ENCODE measurements around the gene ZNF597.
"Not testable (repeated sequence)": the region's sequence is repeated elsewhere in the genome, so short reads cannot be mapped to it uniquely, and the experiment has no call there.

Gene ZNF597

DNA sequence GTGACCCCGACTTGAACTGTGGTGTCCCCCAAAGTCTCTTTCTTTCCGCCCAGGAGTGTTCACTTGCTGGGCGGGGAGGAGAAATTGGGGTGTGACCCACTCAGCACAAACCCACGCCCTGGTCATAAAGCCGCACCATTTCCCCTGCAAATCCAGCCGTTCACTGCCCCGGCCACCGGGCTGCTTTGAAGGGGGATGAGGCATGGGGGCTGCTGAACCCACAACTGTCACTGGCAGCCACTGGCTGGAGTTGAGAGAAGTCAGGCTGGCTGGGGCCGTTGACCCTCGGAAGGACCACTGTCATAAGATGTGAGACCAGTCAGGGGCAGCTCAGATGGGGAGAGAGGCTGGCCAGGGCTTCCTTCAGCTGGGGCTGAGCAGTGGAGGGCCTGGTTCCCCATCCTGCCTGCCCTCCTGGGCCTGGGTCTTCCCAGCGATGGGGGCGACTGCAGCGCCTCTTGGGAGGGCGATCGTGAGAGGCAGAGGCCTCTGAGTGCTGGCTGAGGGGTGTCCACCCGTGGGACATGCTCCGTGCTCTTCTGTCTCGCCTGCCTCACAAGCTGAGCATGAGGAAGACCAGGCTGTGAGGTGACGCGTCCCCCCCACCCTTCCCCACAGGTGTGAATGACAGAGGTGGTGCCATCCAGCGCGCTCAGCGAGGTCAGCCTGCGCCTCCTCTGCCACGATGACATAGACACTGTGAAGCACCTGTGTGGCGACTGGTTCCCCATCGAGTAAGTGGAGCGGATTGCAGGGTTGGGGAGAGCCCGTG, 32.5 kb upstream of the ZNF597 start:
- CTCF ChIA-PET, result no interaction called here
- TF ChIP-seq, protein P1, sequence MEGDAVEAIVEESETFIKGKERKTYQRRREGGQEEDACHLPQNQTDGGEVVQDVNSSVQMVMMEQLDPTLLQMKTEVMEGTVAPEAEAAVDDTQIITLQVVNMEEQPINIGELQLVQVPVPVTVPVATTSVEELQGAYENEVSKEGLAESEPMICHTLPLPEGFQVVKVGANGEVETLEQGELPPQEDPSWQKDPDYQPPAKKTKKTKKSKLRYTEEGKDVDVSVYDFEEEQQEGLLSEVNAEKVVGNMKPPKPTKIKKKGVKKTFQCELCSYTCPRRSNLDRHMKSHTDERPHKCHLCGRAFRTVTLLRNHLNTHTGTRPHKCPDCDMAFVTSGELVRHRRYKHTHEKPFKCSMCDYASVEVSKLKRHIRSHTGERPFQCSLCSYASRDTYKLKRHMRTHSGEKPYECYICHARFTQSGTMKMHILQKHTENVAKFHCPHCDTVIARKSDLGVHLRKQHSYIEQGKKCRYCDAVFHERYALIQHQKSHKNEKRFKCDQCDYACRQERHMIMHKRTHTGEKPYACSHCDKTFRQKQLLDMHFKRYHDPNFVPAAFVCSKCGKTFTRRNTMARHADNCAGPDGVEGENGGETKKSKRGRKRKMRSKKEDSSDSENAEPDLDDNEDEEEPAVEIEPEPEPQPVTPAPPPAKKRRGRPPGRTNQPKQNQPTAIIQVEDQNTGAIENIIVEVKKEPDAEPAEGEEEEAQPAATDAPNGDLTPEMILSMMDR (IDR thresholded peaks at IDR 0.05; ENCODE audit: control extremely low read depth, extremely low read depth, low read depth, missing control alignments), result no peak
- POLR2A ChIA-PET, result interaction anchor here (0.5 kb wide), 1 partner anchor 14 kb away, joined by 3 read pairs; no protein-coding TSS in a partner anchor
- no peak for DNase-seq (ENCODE audit: extremely low spot score)

DNA sequence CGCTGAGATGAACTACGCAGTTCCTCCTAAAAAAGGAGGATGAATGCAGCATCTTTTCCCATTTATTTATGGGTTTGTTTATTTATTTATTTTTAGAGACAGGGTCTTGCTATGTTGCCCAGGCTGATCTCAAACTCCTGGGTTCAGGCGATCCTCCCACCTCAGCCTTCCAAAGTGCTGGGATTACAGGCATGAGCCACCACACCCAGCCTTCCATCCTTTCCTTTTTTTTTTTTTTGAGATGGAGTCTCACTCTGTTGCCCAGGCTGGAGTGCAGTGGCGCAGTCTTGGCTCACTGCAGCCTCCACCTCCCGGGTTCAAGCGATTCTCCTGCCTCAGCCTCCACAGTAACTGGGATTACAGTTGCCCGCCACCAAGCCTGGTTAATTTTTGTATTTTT, 31.6 kb upstream of the ZNF597 start:
- POLR2A ChIA-PET; CTCF ChIA-PET; DNase-seq (ENCODE audit: extremely low spot score): not testable (repeated sequence)

DNA sequence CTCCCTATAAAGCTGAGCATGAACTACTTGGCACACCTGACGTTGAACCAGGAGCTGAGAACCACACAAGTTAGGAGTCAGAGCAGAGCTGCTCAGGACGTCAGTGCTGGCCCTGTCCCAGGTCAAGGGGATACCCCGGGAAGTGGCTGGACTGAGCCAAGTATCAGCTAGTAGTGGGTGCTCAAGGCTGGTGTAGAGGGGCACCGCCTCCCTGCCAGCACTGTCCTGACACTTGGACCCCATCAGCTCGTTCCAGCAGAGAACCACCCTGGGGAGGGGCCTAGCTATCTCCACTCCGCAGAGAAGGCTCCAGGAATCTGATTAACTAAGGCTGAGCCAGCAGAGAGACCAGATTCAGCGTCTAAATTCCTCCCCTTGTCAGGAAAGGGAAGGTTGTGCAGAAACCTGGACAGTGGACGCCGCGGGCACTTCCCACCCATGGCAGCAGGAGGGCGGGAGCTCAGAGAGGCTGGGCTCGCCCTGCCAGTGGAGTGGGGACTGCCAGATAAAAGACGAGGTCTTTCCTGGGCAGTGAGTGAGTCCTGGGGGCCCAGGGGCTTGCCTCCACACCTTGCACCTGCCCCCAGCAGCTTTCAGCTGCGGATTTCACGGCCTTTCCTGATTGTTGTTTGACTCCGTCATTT, 31.0 kb upstream of the ZNF597 start:
- DNase-seq (ENCODE audit: extremely low spot score), result no peak
- CTCF ChIA-PET, result interaction anchor here (0.9 kb wide), 1 partner anchor 17 kb away, joined by 4 read pairs; no protein-coding TSS in a partner anchor
- POLR2A ChIA-PET, result no interaction called here
- TF ChIP-seq, protein P1 (IDR thresholded peaks at IDR 0.05; ENCODE audit: control extremely low read depth, extremely low read depth, low read depth, missing control alignments), result no peak

DNA sequence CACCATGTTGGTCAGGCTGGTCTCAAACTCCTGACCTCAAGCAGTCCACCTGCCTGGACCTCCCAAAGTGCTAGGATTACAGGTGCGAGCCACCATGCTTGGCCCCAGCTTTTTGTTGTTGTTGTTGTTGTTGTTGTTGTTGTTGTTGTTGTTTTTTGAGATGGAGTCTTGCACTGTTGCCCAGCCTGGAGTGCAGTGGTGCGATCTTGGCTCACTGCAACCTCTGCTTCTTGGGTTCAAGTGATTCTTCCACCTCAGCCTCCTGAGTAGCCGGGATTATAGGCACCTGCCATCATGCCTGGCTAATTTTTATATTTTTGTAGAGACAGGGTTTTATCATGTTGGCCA, 30.3 kb upstream of the ZNF597 start:
- DNase-seq (ENCODE audit: extremely low spot score); POLR2A ChIA-PET: not testable (repeated sequence)
- CTCF ChIA-PET, result interaction anchor here (0.9 kb wide), 1 partner anchor 17 kb away, joined by 4 read pairs; no protein-coding TSS in a partner anchor

DNA sequence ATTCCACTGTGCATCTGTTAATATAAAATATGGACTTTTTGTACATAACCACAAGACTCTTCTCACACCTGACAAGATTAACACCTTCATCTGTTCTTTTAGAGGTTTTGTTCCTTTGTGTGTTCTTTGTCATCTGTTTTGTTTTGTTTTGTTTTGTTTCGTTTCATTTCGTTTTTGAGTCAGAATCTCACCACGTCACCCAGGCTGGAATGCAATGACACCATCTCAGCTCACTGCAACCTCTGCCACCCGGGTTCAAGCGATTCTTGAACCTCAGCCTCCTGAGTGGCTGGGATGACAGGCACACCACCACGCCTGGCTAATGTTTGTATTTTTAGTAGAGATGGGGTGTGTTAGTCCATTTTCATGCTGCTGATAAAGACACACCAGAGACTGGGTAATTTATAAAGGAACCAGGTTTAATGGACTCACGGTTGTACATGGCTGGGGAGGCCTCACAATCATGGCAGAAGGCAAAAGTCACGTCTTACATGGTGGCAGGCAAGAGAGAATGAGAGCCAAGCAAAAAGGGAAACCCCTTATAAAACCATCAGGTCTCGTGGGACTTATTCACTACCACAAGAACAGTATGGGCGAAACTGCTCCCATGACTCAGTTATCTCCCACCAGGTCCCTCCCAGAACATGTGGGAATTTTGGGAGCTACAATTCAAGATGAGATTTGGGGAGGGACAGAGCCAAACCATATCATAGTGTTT, 29.7 kb upstream of the ZNF597 start:
- TF ChIP-seq, protein P1 (IDR thresholded peaks at IDR 0.05; ENCODE audit: control extremely low read depth, extremely low read depth, low read depth, missing control alignments), result no peak
- POLR2A ChIA-PET, result no interaction called here
- CTCF ChIA-PET, result no interaction called here
- no peak for DNase-seq (ENCODE audit: extremely low spot score)

DNA sequence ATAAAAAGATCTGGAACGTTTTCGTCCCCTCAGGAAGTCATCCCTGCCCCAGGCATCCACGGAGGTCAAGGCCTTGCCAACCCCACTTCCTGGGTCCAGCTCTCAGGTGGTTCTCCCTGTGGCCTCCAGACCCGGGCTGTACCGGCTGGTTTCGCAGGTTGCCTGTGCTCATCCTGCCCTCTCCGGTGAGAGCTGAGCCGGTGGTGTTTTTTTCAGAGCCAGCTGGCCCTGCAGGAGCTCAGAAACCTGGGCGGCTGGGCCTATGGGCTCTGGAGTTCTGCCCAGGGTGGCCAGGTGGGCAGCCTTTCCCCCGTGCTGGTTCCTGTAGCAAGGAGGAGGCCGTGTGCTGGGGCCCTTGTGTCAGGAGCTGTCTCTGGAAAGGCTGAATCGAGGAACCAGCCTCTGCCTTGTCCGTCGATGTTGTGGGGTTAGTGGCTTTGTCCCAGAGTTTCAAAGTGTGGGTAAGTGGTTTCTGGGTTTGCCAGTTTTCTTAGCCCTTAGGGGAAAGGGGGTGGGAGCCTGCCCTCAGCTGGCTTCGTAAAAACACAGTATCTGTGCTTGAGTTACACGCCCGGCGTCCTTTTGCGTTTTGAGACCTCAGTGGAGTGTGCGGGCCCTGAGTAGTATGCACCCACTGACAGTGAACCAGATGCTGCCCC, 28.3 kb upstream of the ZNF597 start:
- DNase-seq (ENCODE audit: extremely low spot score), result no peak
- ChIA-PET POLR2A (no interaction called here), CTCF (no interaction called here)
- TF ChIP-seq, protein P1 (IDR thresholded peaks at IDR 0.05; ENCODE audit: control extremely low read depth, extremely low read depth, low read depth, missing control alignments), result no peak

DNA sequence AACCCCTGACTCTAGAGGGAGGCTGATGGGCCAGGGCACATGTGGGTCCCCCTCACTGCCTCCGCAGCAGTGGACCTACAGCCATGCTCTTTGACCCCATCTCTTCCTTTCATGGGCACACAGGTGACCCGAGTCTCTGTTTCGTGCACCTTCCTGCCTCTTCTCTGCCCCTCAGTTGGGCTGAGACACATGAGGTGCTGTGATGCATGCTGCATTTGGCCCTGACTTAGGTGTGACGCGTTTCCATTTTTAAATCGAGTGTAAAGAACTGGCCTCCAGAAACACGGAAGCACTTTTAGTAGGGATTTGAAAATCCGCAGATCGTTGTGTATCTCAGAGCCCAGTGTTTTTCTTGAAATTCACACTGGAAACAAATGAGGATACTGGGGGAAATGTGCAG, 27.4 kb upstream of the ZNF597 start:
- POLR2A ChIA-PET, result no interaction called here
- TF ChIP-seq, protein P1 (IDR thresholded peaks at IDR 0.05; ENCODE audit: control extremely low read depth, extremely low read depth, low read depth, missing control alignments), result no peak
- CTCF ChIA-PET, result no interaction called here
- DNase-seq (ENCODE audit: extremely low spot score), result no peak

Measured in GM10248 (cell line).